Ammon's horn (tissue), 1 donor: ENCODE data around the gene SAMD4A.
A peak's percentile ranks its signal among the peaks of the same experiment; 100 is the strongest.

ENCODE experiments used
- DNase-seq: peaks from one replicate; pipeline ENCODE4 v3.0.0-alpha.2; 2016; ENCODE audit warnings: low spot score

SAMD4A gene

DNA sequence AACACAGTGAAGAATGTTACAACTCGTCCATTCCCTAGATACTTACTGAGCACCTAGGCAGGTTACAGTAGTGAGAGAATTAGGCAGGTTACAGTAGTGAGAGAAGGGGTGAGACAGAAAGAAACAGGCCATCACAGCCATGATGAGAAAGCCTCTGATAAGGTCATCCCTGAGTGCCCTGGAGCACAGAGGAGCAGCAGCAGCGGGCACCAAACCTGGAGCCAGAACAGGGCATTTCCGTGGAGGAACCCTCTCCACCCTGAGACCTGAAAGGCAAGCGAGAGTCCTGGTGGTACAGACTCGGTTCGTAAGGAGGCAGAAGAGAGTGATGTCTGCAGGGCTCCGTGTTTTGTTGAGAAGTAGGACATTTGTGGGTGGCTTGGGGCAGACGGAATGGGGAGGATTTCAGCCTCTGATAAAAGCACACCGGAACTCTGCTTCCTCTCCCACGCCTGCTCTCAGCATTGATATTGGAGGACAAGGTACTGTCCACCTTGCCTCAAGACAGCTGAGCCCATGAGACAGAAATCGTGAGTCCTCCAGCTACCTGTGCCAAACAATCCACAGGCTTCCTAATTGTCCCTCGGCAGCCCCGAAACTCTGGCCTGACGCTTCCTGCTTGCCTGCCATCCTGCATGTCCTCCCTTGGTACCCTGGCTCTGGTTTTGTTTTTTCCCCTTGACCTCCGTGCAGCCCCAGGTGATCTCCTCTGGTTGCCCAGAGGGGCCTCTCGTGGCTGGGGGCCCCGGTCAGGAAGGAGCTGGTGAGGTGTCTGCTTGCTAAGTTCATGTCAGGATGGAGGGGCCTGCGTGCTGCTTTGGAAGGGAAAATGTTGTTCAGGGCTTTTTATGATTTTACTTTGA, 199.6 kb downstream of the SAMD4A start:
- DNase-seq, result no peak

DNA sequence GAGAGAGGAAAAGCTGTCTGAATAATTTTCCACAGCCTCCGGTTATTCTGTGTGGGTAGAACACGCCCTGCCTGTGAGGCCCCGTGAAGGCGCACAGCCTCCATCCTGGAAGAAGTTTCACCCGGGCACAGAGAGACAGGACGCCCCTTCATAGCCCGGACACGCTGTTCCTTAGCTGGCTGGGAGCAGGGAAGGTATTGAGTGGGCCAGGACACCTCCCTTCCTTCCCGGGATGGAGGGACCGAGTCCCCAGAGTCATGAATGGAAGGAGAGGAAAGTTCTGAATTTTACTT, 200.2 kb downstream of the SAMD4A start:
- no peak for DNase-seq

DNA sequence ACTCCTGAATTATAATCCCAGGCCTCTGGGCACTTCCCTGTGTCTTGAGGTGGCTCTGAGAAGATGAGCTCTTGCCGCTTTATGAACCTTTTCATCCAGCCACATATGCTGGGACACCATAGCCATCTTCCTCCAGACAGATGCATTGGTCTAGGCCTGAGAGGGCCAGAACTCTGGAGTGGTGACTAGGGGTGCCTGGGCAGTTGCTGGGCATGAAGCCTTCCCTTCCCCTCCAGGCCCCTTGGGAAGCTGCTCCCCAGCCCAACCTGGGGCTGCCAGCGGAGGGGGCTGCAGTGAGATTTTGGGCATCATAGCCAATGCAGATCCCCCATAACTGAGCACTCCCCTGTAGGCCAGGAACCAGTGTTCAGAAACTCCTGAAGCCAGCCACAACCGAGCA, 200.5 kb downstream of the SAMD4A start:
- DNase-seq, result no peak

DNA sequence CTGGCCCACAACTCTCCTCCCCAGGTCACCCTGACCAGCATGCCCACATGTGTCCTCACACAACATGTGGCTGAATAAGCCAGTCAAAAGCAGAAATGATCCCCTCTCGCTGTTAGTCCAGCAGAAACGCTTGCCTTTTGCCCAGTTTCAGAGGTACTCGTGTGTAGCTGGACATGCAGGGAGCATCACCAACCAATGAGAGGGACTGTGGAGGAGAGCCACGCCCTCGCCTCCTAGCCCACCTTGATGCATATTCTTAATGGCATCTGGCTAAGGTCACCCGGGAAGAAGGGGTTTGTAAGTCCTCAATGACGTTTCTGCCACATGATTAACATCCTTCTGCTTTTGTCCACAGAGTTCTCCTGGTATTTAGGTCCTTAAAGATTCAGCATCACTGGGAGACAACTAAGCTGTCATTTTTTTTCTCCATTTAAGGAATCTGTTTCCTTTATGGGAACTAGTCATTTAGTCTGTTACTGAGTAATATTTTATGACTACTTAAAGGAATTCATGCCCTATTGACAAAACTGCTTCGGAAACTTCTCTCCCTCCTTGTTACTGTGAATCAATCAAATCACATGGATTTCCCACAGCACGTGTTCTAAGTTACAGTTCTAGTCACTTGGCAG, 201.7 kb downstream of the SAMD4A start:
- no peak for DNase-seq

DNA sequence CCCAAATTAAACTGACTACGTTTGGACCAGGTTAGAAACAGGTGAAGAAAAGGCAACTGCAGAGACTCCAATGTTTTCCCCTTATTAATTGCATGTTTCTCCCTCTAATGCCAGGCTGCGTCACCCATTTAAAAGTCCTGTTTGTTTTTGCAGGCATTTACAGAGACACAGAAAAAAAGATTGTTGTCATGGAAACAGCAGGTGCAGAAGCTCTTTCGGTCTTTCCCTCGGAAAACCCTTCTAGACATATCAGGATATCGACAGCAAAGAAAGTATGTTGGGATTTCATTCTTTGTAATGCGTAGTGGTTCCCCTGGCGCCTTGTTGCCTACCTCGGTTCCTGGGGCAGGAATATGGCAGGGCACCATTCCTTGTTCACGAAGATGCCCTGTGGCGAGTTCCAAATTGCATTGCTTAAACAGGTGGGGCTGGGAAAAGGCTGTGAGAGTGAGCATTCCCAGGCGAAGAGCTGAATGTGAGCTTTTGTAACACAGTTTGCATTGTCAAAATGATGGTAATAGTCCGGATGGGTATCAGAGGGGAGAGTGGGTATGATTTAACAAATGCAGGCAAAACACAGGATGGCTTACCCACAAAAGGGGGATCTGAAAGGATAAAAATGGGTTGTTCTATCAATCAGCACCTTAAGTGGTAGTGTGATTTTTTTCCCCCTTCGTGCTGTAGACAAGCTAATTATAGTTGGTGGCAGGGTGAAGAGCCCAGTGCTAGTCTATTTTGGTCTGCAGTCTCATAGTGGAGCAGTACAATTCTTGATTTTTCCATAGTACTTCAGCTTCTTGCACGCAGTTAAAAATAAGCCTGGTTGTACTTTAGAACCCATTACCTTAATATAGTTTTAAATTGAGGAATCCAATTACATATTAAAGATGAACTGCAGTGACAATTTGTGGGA, 203.3 kb downstream of the SAMD4A start:
- no peak for DNase-seq

DNA sequence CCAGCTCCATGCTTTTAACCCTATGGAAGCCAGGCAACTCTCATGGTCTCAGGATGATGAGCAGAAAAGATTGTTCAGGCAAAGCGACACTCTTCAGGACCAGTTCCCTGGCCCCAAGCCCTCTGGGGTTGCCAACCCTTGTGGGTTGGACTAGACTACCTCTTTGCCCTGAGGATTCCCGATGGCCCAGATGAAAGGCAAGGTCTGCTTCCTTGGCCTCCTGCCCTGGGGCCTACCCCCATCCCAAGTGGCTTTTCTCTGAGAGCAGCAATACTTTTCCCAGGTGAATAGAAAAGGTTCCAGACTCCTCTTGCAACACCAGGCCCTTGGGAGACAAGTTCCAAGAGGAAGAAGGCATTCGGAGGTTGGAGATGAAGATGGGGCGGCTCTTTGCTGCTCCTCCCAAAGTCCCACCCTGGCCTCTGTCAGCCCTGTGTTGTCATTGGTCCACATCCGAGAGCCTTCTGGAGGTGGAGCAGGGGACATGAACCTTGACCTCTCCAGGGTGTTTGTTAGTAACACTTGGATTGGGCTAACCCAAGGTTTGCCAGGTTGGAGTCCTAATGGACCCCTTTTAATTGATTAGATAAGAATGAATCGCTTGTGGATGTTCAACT, 204.6 kb downstream of the SAMD4A start:
- DNase-seq, result no peak

DNA sequence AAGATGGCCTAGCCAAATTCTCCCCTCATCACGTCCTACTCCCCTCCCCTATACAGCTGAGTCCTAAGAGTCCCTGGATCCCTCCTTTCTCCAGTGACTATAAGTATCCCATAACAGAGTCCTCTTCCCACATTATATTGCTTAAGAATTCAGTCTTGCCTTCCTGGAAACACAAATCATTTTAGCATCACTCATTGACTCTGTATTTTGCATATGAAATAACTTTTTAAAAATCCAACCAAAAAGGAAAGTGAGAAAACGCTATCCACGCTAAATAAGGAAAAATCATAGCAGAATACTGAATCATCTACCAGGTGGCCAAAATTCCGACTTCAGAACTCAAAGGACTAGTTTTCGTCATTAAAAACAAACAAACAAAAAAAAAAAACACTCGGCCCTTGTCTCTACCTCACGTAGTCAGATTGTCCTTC, 205.5 kb downstream of the SAMD4A start:
- no peak for DNase-seq

DNA sequence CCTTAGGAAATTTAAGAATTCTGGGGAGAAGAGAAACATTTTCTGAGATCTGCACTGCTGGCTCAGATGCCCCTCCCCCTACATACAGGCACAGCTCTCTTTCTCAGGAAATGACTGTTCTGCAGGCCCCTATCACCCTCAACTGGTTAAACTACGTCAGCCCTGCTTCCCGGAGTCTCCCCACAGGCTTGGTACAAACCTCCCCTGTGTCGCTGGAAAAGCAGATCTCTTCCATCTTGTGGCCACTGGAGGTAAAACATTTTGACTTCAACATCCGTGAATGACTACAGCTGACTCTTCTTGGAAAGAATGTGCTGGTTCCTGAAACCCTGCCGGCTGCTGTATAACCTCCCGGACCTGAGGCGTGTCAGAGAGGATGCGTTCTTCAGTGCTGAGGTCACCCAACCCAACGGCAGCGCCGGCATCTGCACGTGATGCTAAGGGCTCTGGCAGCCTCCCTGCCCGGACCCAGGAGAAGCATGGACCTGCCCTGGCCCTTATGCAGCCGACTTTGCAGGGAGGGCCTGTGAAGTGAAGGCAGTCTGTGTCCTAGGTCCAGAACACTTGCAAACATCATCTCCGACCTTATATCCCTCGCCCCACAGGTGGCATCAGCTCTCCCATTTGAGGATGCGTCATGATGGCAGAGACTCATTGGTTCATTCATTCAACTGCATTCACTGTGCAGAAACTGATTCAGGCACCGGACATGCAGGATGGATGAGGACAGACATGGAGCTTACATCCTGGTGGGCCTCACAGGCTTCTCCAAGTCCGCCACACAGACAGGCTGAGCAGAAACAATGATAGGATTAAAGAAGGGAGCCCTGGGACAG, 206.5 kb downstream of the SAMD4A start:
- peak; percentile 82 for DNase-seq

DNA sequence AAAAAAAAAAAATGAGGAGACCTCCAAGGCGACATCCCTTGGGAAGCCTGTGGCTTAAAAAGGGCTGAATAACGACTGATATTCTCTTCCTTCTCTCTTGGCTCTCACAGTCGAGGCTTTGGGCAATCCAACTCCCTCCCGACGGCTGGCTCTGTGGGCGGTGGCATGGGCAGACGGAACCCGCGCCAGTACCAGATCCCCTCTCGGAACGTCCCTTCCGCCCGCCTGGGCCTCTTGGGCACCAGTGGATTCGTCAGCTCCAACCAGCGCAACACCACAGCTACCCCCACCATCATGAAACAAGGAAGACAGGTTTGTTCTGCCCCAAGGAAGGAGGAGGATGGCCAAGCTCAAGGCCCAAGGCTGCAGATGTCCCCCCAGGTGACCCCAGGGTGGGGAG, 207.9 kb downstream of the SAMD4A start:
- DNase-seq, result no peak

DNA sequence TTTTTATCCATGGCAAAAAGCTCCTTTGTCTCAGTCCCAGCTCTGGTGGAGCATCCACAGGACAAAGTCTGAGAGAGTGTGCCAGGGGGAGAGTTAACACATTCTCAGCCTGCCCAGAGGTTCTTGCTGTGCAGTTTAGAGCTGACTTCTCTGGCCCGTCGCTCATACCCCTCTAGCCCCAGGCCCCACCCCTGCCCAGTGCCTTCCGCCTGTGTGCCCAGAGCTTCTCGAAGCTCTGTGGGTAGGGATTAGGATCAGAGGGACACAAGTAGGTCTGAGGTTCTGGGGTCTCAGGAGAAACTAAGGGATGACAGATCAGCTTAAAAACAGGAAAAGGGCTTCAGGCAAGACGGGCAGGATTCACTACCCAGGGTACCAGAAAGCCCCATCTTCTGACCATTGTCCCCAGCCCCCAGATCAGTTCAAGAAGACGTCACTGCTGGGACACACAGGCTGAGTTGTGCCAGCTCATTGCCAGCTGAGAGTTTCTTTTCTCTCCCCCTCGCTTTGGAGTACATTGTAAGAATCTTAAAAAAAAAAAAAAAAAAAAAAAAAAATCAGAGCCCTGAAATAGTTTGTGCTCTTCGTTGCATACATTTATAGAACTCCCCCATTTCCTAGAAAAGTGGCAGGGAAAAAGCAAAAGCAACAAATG, 208.7 kb downstream of the SAMD4A start:
- DNase-seq, result no peak

DNA sequence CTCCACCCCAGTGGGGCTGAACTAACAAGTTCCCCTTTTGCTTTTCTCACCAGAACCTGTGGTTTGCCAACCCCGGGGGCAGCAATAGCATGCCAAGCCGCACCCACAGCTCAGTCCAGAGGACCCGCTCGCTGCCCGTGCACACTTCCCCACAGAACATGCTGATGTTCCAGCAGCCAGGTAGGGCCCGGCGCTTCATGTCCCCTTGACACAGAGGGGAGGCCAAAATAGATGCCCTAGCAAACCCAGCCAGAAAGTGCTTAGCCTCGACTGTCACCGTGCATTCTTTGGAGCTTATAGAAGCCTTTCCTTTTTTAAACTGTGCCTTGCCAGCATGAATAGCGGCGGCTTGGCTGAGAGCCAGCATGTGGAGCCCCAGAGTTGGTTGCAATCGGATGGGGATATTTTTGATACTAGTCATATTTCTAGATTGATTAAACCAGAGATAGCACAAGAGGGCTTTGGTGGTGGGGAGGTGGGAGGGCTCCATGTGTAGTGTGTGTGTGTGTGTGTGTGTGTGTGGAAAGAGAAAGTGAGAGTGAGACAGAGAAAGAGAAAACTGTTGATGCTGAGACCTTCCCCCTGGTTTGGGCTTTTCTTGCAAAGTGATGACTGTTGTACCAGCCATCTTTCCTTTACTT, 209.6 kb downstream of the SAMD4A start:
- DNase-seq, result peak; percentile 59

DNA sequence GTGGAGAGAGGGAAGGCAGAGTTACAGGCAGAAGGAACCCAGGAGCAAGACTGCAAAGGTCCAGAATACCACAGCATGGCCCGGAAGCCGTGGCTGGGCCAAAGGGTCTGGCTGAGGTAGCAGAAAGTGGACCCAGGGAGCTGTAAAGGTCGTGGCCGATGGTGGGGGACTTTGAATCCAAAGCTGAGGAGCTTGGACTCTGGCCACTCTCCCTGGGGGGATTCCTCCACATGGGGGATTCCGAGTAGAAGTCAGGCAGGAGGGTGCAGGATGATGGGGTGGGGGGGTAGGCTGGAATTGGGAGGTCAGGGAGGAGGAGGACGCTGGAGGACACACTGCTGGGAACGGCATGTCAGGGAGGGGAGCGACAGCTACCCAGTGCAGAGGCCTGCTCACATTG, 210.5 kb downstream of the SAMD4A start:
- no peak for DNase-seq

DNA sequence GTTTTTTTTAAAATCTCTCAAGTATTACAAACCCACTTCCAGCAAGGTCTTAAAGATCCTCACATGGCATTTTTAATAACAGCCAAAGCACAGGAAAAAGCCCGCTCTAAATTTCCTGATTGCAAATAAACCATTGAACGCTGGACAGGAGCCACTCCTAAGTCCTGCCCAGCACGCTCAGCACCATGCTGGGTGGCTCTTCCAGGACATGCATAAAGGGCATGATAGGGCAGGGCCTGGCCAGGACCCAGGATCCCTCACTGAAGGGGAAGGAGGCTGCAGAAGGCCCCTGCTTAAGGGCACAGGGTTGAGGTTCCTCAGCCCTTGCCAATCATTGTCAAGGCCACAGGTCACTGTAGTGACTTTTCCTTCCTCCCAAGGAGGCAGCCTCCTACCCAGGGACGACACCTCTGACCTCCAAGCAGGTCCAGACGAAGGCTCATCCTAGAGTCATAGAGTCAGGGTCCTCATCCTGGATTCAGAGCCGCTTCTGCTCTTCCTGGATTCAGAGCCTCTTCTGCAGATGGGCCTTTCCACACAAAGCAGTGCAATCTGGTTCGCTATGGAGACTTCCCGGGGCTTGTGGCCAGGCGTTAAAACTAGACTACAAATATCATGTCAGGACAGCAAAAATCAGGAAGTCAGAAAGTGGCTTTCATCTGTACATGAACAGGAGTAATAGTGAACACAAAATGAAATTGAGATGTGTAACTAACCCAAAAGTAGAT, 211.9 kb downstream of the SAMD4A start:
- peak; percentile 76 for DNase-seq

DNA sequence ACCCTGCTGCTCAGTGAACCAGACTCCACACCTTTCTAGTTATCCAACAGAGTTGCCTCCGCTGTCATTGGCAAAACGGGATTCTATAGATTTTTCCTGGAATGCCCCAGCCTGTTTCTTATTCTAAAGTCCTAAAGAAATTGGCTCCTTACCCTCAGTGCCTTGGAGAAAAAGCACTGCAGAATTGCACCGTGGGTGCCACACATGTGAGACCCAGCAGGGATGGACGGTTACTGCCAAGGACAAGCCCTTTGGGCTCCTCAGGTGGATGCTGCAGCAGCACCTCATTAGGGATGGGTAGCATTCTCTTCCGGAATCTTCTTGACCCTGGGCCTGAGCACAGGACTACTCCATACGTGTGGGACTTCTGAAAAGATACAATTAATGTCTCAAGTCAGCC, 214.2 kb downstream of the SAMD4A start:
- no peak for DNase-seq

DNA sequence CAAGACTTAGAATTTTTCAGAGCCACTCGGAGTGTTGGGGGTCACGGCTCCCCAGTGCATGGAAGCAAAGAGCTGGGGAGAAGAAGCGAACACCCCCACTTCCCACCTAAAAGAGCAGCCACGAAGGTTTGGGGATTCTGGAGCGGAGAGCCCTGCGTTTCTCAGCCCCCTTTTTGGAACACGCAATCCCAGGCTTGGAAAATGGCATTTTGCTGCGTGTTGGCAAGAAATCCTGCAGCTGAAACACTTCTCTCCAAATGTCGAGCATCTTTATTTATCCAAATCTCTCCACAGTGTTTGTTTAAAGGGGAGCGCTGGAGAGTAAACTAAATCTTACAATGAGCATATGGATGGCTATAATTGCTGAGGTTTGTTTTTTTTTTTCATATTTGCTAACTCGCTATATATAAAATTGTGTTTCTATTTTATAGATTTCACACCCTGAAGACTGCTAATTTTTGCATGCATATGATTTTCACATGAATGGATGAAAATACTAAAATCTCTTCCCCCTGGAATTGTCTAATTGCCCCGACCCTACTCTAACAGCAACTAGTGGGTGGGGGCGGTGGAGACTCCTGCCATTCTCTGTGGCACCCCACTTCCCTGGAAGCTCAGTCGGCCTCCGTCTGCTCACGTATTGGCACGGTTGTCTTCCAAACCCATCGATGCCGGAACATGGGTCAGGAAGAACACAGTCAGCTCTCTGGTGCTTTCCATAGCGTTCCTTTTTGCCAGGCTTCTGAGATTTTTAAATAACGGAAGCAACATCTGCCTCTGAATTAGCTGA, 215.2 kb downstream of the SAMD4A start:
- no peak for DNase-seq

DNA sequence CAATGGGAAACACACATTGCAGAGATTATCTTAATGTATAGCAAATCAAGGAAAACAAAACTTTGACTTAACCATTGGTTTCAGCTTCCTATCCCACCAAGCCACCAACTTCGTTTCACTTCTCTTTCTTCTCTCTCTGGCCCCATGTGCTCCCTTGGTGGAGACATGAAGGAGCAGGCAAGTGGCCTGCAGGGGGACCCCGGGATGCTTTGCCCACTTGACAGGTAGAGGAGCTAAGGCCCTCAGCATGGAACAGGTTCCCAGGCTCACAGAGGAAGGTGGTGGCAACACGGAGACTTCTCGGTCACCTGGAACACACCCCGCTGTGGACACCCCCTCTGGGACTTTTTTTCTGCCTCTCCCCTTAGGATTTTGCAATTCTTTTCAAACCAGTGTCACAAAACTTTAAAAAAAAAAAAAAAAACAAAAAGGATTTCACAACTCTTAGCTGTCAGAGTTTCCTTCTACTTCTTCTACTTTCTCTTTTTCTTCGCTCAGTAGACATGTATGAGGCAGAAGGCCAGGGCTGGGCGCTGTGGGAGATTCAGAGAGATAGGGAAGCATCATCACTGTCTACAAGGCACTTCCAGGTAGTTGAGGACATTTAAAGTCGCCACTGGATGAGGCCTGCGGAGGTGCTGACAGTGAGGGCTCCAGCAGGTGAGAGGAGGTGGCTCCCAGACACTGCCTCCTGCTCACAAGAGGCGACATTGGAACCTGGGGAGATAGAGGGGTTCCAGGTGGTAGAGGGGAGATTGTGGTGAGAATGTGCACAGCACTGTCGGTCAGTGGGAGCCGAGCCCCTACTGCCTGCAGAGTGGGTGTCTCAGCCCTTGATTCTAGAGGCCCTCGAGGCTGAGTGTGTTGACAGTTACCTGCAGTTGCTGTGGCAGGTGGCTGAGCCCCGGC, 216.1 kb downstream of the SAMD4A start:
- peak; percentile 59 for DNase-seq

DNA sequence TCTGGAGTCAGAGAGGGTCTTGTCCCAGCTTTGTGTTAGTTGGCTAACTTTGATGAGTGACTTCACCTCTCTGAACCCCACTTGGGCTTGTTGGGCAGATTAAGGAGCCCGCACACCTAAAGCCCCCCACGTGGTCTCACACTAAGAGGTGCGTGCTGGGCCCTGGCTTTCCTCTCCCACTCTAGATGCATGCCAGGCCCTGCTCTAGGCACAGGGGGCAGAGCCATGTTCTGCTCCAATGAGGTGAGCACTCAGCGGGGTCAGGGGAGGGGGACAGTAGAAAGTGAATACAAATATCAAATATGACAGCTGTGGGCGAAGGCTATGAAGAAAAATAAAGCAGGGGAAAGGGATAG, 216.7 kb downstream of the SAMD4A start:
- DNase-seq, result no peak

DNA sequence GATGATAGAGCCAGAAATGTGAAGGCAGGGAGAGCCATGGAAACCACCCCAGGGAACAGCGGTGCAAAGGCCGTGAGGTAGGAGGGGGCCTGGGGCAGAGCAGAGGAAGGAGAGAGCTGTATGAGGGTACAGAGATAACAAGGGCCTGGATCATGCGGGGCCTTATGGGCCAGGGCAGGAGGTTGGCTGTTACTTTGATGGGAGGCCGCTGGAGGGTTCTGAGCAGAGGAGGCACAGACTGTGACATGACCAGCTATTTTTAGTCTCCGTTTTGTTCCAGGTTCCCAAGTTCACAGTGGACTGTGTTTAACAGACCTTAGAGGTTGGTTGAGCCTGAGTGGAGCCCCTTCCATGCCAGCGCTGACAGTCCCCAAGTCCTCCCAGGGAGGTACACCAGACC, 217.1 kb downstream of the SAMD4A start:
- DNase-seq, result no peak
